LNCAP (cell line): Measurements from ENCODE around the gene DHX35.
A peak's percentile ranks its signal among the peaks of the same experiment; 100 is the strongest.

Source experiments
- CTCF ChIP-seq: fragments of 450-650 bp; IDR thresholded peaks from 2 replicates; pipeline ENCODE4 v1.5.1; 2017; ENCODE audit warnings: mild to moderate bottlenecking

The DHX35 gene

GRCh38 chr20:39069976-39070375, 107.8 kb downstream of the DHX35 start:
- no peak for TF ChIP-seq CTCF

- TF ChIP-seq CTCF: no peak
These were observed 108.5 kb downstream of the DHX35 start for GRCh38 chr20:39070484-39071231.

- no peak for TF ChIP-seq CTCF
These were observed 110.0 kb downstream of the DHX35 start for GRCh38 chr20:39072132-39072531.

- TF ChIP-seq CTCF: no peak
These were observed 110.5 kb downstream of the DHX35 start for GRCh38 chr20:39072653-39073052.

GRCh38 chr20:39075731-39076130, 113.6 kb downstream of the DHX35 start:
- no peak for TF ChIP-seq CTCF

- no peak for TF ChIP-seq CTCF
These were observed 114.8 kb downstream of the DHX35 start for GRCh38 chr20:39076958-39077357.

GRCh38 chr20:39080326-39080725, 118.2 kb downstream of the DHX35 start:
- TF ChIP-seq CTCF: no peak

GRCh38 chr20:39081255-39081654, 119.1 kb downstream of the DHX35 start:
- TF ChIP-seq CTCF: peak; percentile 89
